Type B pancreatic cell (in vitro differentiated cells): ENCODE results near the gene OSBPL1A. TPM values are rescaled to one million over a fixed set of nuclear protein-coding genes. Genes with fewer than 3 reads are reported as not detected.

ENCODE experiments used
- DNase-seq: peaks from one replicate; pipeline ENCODE4 v3.0.0; 2021; ENCODE audit warnings: mixed read lengths; ENCODE audit not compliant: unreplicated experiment; ENCODE audit errors: extremely low spot score
- H3K27ac Mint-ChIP-seq: 2 replicates; pipeline ENCODE4 v1.8.0; 2021; ENCODE audit warnings: mild to moderate bottlenecking, mixed read lengths
- H3K27me3 Mint-ChIP-seq: 2 replicates; pipeline ENCODE4 v1.8.0; 2021; ENCODE audit warnings: mixed read lengths
- H3K36me3 Mint-ChIP-seq: 2 replicates; pipeline ENCODE4 v1.8.0; 2021; ENCODE audit warnings: mixed read lengths
- H3K4me1 Mint-ChIP-seq: one replicate; pipeline ENCODE4 v1.8.0; 2021; ENCODE audit warnings: mixed read lengths; ENCODE audit not compliant: unreplicated experiment
- H3K4me3 Mint-ChIP-seq: 2 replicates; pipeline ENCODE4 v1.8.0; 2021; ENCODE audit warnings: mild to moderate bottlenecking, mixed read lengths
- H3K9me3 Mint-ChIP-seq: 2 replicates; pipeline ENCODE4 v1.8.0; 2021; ENCODE audit warnings: mixed read lengths
- total RNA-seq: library from RNA; stranded (reverse); gene quantifications from 2 replicates; pipeline ENCODE4 v1.2.1, GENCODE V29; 2021; ENCODE audit warnings: low replicate concordance
- TF ChIP-seq, protein P1 (sequence below): fragments of 200-600 bp; sonication (generic); conservative IDR thresholded peaks from 2 replicates; pipeline ENCODE4 v1.5.0; 2021; ENCODE audit warnings: antibody characterized with exemption, mild to moderate bottlenecking

OSBPL1A gene
- total RNA-seq, 1 donor from 2014 or later = 42.7 TPM

DNA sequence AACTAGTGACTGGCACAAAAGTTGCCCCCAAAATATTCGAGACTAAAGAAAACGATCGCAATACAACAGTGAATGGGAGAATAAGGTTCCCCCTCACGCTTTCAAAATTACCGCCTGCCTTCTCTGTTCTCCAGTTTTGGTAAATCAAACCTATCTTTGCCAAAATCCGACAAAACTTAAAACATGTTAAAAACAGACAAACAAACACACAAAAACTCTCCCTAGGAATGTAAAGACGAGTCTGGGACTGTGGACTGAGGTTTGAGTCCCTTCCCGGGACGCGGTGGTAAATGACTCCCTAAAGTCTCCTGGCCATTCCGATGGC is 28.4 kb upstream of the OSBPL1A start:
- peak overlapping the region; percentile 90 for H3K4me3 Mint-ChIP-seq

DNA sequence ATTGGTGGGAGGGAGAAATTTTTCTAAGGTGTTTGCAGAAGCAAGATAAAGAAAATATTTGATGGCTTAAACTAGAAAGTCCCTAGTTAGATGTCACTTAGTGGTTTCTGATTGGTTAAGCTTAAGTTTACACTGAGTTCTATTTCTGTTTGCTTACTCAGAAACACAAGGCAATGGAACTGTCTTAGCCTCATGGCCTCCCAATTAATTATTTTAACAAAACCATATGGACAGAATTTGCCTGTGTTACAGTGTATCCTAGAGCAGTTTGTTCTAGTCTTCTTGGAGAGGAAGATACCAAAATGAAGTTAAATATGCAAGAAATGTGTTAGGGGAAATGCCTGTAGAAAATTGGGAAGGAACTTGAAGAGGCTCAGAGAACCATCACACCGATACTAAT is 24.2 kb upstream of the OSBPL1A start:
- H3K27me3 Mint-ChIP-seq = peaks cover 31% of the 10 kb centered on the region
- TF ChIP-seq, protein P1, sequence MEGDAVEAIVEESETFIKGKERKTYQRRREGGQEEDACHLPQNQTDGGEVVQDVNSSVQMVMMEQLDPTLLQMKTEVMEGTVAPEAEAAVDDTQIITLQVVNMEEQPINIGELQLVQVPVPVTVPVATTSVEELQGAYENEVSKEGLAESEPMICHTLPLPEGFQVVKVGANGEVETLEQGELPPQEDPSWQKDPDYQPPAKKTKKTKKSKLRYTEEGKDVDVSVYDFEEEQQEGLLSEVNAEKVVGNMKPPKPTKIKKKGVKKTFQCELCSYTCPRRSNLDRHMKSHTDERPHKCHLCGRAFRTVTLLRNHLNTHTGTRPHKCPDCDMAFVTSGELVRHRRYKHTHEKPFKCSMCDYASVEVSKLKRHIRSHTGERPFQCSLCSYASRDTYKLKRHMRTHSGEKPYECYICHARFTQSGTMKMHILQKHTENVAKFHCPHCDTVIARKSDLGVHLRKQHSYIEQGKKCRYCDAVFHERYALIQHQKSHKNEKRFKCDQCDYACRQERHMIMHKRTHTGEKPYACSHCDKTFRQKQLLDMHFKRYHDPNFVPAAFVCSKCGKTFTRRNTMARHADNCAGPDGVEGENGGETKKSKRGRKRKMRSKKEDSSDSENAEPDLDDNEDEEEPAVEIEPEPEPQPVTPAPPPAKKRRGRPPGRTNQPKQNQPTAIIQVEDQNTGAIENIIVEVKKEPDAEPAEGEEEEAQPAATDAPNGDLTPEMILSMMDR = no peak
- H3K4me1 Mint-ChIP-seq = peaks cover 5% of the 10 kb centered on the region
- DNase-seq = no peak
- H3K27ac Mint-ChIP-seq = no peak overlapping the region
- H3K9me3 Mint-ChIP-seq = no peaks in the 10 kb centered on the region
- H3K4me3 Mint-ChIP-seq = no peak overlapping the region
- H3K36me3 Mint-ChIP-seq = peaks cover 3% of the 10 kb centered on the region

More for the DNA sequence above, 28.4 kb upstream of the OSBPL1A start:
- TF ChIP-seq, protein P1 = no peak
- H3K4me1 Mint-ChIP-seq = peaks cover 20% of the 10 kb centered on the region
- H3K27me3 Mint-ChIP-seq = peaks cover 31% of the 10 kb centered on the region
- H3K9me3 Mint-ChIP-seq = no peaks in the 10 kb centered on the region
- peak overlapping the region; percentile 88 for H3K27ac Mint-ChIP-seq
- DNase-seq = no peak
- H3K36me3 Mint-ChIP-seq = peaks cover 12% of the 10 kb centered on the region

DNA sequence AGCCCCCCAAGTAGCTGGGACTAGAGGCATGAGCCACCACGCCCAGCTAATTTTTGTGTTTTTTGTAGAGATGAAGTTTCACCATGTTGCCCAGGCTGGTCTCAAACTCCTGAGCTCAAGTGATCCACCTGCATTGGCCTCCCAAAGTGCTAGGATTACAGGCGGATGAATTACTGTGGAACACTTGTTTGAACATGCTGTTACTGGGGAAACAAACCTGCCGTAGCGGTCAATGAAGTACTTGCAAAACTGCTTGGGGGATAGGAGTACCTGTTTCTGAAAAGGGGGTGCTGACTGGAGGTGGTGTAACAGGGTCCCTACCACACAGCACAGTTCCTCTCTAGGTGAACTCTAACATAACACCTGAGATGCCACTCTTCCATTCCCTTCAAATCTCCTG is 22.9 kb upstream of the OSBPL1A start:
- H3K27ac Mint-ChIP-seq = no peak overlapping the region

DNA sequence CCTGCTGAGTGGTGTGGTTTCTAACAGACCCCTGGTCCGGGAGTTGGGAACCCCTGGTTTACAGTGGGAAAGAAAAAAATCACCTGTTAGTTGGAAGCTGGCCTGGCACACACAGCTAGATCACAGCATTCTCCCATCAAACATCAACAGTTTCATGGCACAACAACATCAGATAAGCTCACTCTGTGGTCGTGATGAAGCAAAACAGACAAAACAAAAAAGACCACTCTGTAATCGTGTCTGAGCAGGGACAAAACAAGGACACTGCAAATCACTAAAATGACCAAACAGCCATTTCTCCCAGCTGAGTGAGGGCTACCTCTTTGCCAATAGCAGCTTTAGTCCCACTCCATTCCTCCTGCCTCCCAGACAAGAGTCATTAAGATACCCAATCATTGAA is 19.9 kb upstream of the OSBPL1A start:
- H3K4me1 Mint-ChIP-seq = no peaks in the 10 kb centered on the region
- no peak overlapping the region for H3K27ac Mint-ChIP-seq
- no peak for DNase-seq
- no peaks in the 10 kb centered on the region for H3K36me3 Mint-ChIP-seq
- TF ChIP-seq, protein P1 = no peak
- peaks cover 13% of the 10 kb centered on the region for H3K27me3 Mint-ChIP-seq
- no peak overlapping the region for H3K4me3 Mint-ChIP-seq
- no peaks in the 10 kb centered on the region for H3K9me3 Mint-ChIP-seq

More for the DNA sequence above, 22.9 kb upstream of the OSBPL1A start:
- H3K4me1 Mint-ChIP-seq = no peaks in the 10 kb centered on the region
- TF ChIP-seq, protein P1 = no peak
- H3K36me3 Mint-ChIP-seq = no peaks in the 10 kb centered on the region
- H3K27me3 Mint-ChIP-seq = peaks cover 25% of the 10 kb centered on the region
- no peaks in the 10 kb centered on the region for H3K9me3 Mint-ChIP-seq
- DNase-seq = no peak
- H3K4me3 Mint-ChIP-seq = no peak overlapping the region

DNA sequence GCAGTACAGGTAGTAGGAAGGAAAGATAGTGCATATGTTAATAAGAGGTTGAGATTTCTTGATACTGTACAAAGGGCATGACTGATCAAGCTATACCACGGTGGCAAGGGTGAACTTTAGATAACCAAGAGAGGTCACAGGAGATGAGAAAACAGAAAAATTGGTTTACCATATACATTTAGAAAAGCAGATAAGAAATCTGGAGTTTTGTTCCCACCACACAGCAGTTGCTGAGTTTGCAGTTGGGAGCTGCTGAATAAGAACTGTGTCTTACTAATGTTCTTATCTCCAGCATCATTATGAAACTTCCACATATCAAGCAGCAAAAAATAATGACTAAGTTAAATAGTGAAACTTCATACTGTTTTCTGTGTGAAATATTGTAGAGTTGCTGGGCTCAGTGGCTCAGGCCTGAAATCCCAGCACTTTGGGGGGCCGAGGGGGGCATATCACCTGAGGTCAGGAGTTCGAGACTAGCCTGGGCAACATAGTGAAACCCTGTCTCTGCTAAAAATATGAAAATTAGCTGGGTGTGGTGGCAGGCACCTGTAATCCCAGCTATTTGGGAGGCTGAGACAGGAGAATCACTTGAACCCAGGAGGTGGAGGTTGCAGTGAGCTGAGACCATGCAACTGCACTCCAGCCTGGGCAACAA is 16.9 kb upstream of the OSBPL1A start:
- H3K9me3 Mint-ChIP-seq = no peaks in the 10 kb centered on the region
- H3K36me3 Mint-ChIP-seq = no peaks in the 10 kb centered on the region
- peaks cover 3% of the 10 kb centered on the region for H3K27me3 Mint-ChIP-seq
- no peak for DNase-seq
- TF ChIP-seq, protein P1 = no peak
- H3K4me1 Mint-ChIP-seq = no peaks in the 10 kb centered on the region
- H3K27ac Mint-ChIP-seq = no peak overlapping the region
- H3K4me3 Mint-ChIP-seq = no peak overlapping the region
